Midbrain (tissue), 1 donor: ENCODE results near the gene SPDYE2.
"Not testable (repeated sequence)": the region's sequence is repeated elsewhere in the genome, so short reads cannot be mapped to it uniquely, and the experiment has no call there.

Experiments
- DNase-seq: peaks from one replicate; lab custom pipeline; 2025; lab: John Stamatoyannopoulos, UW

The SPDYE2 gene

GRCh38 chr7:102540604-102541003, 10.4 kb upstream of the SPDYE2 start:
- DNase-seq, result not testable (repeated sequence)

DNA sequence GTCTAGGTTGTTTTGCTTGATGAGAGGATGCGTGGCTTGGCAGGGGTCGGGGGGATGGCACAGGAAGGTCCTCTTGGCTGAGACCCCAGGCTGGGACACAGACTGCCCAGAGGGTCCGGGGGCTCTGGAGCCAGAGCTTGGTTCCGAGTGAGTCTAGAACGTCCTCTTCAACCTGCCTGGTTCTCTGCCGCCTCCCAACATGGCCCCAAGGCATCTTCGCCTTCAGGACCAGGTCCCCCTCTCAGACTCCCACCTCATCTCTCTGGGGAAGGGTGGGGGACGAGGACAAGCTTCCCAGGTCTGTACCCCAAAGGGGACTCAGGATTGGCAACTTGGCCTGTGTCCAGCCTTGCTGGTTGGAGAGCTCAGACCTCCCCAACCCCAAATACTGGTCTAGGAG, 8.9 kb upstream of the SPDYE2 start:
- not testable (repeated sequence) for DNase-seq

DNA sequence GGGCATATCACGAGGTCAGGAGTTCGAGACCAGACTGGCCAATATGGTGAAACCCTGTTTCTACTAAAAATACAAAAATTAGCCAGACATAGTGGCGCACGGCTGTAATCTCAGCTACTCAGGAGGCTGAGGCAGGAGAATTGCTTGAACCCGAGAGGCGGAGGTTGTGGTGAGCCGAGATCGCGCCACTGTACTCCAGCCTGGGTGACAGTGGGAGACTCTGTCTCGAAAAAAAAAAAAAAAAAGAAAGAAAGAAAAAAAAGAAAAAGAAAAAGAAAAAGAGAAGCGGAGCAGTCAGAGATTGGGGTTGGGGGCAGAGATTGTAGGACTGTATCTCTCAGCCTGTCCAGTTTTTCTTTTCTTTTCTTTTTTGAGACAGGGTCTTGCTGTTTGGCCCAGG, 8.3 kb upstream of the SPDYE2 start:
- DNase-seq, result not testable (repeated sequence)

- not testable (repeated sequence) for DNase-seq
Measured at GRCh38 chr7:102543596-102543995, 7.4 kb upstream of the SPDYE2 start, which contains the start of gene UPK3BL2. Gene UPK3BL2, minus strand, starts transcription at chr7:102543696. Its CDS starts 60 bp downstream, at chr7:102543636.

- DNase-seq, result not testable (repeated sequence)
Measured at GRCh38 chr7:102544372-102544771, 6.7 kb upstream of the SPDYE2 start.

- not testable (repeated sequence) for DNase-seq
Measured at GRCh38 chr7:102545288-102545687, 5.7 kb upstream of the SPDYE2 start.

DNA sequence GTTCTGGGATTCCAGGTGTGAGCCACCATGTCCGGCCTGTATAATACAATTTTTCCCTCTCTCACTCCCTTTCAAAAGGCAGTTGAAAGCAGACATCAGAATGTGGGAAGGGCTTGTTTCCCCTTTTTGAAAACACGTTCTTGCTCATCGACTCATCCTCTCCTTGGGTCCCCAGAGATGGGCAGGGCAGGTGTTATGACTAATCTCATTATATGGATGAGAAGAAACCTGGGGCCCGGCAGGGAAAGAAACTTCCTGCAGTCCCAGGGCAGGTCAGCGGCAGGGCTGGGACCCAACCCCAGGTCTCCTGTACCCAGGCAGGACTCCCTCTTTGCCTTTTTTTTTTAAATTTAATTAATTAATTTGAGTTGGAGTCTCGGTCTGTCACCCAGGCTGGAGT, 4.7 kb upstream of the SPDYE2 start:
- not testable (repeated sequence) for DNase-seq

DNA sequence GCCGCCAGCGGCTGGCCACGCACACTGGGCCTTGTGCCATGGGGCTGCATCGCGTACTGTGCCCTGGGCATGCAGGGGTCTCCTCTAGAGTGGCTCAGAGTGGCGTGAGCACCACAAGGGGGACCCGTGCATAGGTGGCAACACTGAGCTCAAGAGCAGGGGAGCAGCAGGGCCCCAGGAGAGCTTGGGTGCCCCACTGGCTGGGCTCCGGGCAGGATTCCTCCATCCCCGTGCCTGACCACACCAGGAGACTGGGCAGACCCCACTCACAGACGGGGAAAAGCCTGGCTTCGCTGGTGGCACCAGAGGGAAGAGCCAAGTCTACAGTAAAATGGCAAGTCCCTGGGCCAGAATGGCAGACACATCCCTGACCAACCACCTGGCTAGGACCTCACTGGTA, 17.6 kb downstream of the SPDYE2 start:
- not testable (repeated sequence) for DNase-seq

DNA sequence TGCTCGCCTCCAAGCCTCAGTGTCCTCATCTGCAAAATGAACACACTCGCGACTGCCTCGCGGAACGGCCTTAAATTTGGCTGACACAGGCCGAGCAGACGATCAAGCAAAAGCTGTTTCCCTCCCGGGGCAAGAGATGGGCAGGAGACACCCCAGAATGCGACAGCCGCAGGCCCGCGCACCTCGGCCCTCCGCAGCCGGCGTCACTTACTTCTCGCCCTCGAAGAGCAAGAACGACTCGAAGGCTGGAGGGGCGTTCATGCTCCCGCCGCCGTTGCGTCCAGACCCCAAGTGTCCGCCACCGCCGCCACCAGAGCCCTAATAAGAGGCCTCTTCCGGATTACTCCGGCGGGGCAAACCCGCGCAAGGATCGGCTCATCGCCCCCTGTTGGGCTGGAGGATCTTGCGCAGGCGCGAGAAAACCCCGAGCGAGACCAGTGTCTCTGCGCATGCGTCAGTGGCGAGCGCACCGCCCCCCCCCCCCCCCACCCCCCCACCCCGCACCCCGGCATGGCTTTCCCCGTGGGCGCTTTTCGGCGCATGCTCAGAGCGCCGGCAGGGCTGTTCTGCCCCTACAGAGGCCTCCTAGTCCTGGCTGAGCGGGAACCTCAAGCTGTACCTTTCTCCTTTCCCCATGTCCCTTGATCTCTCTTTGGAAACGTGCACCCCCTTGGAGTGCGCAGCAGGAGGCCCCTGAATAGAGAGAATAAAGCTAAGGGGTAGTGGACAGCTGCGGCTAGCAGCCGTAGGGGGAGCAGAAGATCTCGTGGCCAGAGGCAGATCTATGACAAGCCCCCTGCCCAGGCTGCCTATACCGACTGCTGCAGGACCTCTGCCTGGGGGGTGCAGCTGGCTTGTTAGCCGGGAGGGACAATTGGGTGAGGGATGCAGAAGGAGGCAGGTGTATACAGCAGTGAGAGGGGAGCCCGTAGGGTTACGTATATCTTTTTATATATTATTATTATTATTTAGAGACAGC, 21.5 kb downstream of the SPDYE2 start, which contains the start of gene POLR2J3:
TSS of gene POLR2J3 (minus strand) at position 323 of the 979 bp plus-strand sequence. CDS start at position 261, 62 bp downstream.
- not testable (repeated sequence) for DNase-seq

- not testable (repeated sequence) for DNase-seq
Measured at GRCh38 chr7:102574607-102575006, 23.6 kb downstream of the SPDYE2 start.

DNA sequence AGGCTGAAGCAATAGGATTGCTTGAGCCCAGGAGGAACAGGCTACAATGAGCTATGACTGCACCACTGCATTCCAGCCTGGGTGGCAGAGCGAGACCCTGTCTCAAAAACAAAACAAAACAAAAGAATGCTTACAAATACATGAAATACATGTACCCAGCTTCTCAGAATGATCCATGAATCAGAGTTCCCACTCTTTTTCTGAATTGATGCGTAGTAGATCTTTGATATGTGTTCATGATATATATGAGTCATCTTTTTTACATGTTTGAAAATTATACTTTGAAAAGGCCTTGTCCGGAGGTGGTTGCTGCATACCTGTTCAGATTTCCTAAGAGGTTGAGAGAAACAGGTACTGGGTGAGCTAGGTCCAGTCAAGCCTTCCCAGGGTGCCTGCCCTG, 25.3 kb downstream of the SPDYE2 start:
- DNase-seq, result not testable (repeated sequence)

- DNase-seq, result not testable (repeated sequence)
Measured at GRCh38 chr7:102577315-102578240, 26.6 kb downstream of the SPDYE2 start.

DNA sequence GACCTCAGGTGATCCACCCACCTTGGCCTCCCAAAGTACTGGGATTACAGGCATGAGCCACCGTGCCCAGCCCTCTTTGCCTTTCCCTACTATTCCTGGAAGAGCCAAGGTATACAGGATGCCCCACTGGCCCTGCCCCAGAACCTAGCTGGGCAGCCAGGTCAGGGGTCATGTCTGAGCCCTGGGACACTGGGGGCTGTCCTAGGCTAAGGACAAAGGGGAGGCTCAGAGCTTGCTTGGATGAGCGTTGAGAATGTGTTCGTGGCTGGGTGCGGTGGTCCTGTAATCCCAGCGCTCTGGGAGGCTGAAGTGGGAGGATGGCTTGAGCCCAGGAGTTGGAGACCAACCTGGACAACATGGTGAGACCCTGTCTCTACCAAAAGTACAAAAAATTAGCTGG, 27.5 kb downstream of the SPDYE2 start:
- not testable (repeated sequence) for DNase-seq

- not testable (repeated sequence) for DNase-seq
Measured at GRCh38 chr7:102581722-102582121, 30.7 kb downstream of the SPDYE2 start.

DNA sequence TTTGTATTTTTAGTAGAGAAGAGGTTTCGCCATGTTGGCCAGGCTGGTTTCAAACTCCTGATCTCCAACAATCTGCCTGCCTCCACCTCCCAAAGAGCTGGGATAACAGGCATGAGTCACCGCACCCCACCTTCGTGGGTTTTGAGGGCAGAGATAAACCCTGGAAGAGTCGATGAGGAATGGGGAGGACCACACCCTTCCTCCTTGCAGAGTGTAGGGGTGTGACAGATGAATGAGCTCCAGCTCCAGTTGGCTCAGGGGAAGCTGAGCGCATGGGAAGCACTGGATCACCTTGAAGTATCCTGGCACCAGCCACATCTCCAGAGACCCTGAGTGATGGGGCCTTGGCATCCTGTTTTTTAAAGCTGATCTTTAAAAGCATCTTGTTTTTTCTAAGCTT, 32.5 kb downstream of the SPDYE2 start:
- DNase-seq, result not testable (repeated sequence)

- DNase-seq, result not testable (repeated sequence)
Measured at GRCh38 chr7:102589857-102590256, 38.8 kb downstream of the SPDYE2 start.

DNA sequence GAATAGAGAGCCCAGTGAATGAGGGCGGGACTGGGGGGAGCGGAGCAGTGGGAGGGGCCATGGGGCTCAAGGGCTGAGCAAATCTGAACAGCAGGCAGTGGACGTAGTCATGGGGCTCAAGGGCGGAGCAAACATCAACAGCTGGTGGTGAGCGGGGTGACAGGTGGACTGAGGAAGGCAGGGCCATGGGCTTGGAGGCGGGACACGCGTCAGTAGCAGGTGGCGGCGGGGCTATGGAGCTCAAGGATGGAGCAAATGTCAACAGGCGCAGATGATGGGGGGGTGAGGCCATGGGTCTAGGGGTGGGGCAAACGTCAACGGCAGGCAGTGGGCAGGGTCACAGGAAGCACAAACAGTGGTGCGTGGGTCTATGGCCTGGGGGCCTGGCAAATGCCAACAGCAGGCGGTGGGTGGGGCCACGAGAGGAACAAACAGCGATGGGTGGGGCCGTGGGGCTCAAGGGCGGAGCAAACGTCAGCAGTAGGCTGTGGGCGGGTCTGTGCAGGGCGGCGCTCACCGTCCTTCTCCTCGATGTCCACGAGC, 41.5 kb downstream of the SPDYE2 start:
- not testable (repeated sequence) for DNase-seq

DNA sequence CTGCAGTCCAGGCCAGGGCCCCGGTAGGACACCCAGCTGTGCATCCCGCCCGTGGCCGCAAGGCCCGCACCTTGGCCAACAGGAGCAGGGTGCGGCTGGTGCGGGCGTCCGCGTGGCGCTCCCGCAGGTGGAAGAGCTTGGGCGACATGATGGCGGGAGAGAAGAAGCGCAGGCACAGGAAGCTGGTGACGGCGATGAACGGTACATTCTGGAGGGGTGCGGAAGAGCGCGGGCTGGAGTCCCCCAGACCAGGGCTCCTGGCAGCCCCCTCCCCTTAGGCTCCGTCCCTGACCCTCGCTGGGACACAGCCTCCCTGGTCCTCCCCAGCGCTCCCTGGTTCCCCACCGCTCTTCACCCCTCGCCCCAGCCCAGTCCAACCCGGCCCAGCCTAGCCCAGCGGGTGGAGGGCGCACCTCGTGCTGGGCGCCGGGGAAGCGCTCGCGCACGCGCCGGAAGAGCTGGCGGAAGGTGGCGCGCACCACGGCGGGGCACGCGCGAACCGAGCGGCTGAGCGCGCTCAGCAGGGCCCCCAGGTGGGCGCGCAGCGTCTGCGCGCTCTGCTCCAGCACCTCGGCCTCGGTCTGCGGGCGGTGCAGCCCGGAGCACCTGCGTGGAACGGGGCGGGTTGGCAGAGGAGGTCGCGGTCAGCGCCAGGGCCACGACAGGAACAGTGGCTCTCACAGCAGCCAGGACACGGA, 42.8 kb downstream of the SPDYE2 start:
- DNase-seq, result not testable (repeated sequence)

DNA sequence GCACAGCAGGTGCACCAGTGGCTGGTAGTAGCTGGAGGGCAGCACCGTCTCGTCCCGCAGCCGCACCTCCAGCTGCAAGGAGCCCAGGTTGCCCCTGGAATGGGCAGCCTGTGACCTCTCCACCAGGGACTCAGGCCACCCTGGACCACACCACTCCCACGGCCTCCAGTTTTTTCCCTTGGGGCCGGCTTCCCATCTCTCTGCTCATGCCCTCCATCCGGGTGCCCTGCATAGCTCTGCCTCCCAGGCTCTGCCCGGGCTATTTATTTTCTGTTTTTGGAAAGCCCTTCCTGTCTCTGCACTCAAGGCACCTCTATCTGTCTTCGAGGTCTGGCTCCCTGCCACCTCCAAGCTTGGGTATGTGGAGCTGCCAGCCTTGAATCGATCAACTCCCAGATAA, 45.0 kb downstream of the SPDYE2 start:
- DNase-seq, result not testable (repeated sequence)

- not testable (repeated sequence) for DNase-seq
Measured at GRCh38 chr7:102599699-102600098, 48.7 kb downstream of the SPDYE2 start.

- DNase-seq, result not testable (repeated sequence)
Measured at GRCh38 chr7:102602317-102602716, 51.3 kb downstream of the SPDYE2 start.
